Activated CD4-positive, alpha-beta T cell treated with anti-CD3 and anti-CD28 coated beads, Interleukin-2, amount 50 U/mL, for 48 hours (primary cell): ENCODE measurements around the gene GPANK1.

Source experiments
- DNase-seq, 2 experiments: peaks; one replicate each; pipeline ENCODE4 v3.0.0-alpha.2; 2020

The GPANK1 gene

GRCh38 chr6:31614684-31615578, 49.9 kb downstream of the GPANK1 start, which contains the start of gene AIF1:
TSS of gene AIF1 (plus strand) at chr6:31615234. CDS start at chr6:31615330, 96 bp downstream.
- no peak for DNase-seq

- no peak for DNase-seq
Observed at GRCh38 chr6:31614075-31614619, 50.6 kb downstream of the GPANK1 start.
